Activated CD8-positive, alpha-beta memory T cell treated with anti-CD3 and anti-CD28 coated beads, Interleukin-2, amount 50 U/mL, for 48 hours (primary cell): ENCODE measurements around the gene ARL6IP4.
A peak's percentile ranks its signal among the peaks of the same experiment; 100 is the strongest.
"Not testable (repeated sequence)": the region's sequence is repeated elsewhere in the genome, so short reads cannot be mapped to it uniquely, and the experiment has no call there.

ENCODE experiments used
- DNase-seq: peaks from one replicate; pipeline ENCODE4 v3.0.0-alpha.2; 2020

Gene ARL6IP4

DNA sequence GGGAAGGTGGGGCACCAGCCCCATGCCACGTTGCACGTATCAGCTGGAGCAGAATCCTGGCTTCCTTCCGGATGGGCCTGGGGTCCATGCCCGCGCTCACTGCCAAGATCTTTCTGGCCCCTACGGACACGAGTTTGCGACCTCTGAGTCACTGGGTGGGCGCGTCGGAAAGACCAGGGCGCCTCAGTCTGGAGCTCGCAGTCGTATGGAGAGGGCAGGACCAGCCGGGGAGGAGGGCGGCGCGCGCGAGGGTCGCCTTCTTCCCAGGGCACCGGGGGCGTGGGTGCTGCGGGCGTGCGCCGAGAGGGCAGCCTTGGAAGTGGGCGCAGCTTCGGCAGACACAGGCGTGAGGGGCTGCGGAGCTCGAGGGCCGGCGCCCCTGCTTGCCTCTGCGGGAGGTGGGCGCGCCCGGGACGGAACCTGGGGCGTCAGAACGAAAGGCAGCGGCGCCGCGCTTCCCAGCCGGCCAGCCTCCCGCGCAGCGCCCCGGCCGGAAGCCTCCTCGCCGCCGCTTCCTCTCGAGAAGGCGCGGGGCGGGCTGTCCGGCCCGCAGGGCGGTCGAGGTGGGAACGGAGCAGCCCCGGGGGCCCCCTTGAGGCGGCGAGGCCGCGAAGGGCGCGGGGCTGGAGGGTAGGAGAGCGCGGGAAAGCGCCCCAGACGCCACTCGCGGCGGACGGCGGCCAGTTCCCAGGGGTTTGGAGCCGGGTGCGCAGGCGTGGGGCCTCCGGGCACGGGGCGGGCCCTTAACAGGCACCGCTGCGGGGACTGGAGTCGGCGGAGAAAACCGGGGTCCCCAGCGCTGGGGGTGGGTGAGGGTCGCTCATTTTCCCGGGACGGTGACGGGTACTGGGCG, at the start of gene ARL6IP4:
TSS of gene ARL6IP4 (plus strand) at position 499 of the 853 bp plus-strand sequence. CDS start 459 bp downstream, outside the sequence.
- peak; percentile 86 for DNase-seq

DNA sequence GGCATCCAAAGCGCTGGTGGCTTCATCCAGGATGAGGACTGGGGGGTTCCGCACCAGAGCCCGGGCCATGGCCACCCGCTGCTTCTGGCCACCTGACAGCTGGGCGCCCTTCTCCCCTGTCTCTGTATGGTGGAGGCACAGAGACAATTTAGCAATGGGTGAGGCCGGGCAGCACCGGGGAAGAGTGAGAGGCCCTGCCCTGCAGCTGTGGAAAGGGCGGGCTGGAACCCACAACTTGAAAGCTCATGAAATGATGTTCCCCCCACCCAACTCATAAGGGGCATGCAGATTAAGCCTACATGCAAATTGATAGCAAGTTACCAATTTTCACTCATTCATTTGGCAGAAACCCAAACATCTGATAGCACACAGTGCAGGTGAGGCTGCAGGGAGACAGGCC, 48.3 kb upstream of the ARL6IP4 start:
- DNase-seq: no peak

DNA sequence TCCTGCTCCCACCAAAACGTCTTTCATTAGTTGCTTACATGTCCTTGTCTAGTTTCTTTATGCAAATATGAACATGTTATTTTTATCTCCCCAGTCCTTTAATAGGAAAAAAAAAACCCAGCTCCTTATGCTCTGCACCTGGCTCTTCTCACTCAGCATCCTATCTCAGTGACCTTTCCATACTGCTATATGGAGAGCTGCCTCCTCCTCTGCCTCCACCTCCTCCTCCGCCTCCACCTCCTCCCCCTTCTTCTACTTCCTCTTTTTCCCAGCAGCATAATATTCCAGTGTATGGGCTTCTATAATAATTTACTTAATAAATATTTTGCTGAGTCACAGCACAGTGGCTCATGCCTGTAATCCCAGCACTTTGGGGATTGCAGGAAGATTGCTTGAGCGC, 45.8 kb upstream of the ARL6IP4 start:
- no peak for DNase-seq

DNA sequence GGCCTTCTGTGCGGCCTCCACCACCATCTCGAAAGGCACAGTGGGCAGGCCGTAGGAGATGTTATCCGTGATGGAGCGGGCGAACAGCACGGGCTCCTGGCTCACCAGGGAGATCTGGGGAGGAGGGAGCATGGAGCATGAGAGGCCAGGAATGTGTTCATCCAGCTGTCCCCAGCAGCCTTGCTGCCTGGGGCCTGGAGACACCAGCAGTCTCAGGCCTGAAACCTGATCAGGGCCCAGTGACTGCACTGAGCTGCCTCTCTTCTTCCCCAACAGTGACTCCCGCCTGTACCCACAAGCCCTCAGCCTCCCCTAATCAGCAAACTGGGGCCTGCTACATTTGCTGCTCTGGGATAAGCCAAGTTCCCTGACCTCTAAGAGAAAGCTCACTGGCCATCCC, 45.2 kb upstream of the ARL6IP4 start:
- no peak for DNase-seq

DNA sequence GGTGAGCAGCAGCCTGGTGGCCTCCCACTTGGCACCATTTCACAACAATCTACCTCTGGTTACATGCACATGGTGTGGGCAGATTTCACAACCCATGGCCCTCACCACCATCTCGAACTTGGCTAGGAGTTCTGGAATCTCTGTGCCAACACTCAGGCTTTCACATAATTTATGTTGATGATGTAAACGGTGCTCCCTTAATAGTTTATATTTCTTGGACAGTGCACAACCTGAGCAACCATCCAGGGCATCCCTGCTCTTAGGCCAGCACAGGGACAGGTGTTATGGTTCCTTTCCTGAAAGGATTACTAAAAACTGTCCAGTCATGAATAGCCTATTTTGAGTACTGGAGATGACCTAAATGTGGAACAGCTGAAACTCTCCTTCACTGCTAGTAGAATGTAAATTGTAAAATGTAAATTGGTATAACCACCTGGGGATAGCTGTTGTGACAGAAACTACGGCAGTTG, 42.8 kb upstream of the ARL6IP4 start:
- no peak for DNase-seq

DNA sequence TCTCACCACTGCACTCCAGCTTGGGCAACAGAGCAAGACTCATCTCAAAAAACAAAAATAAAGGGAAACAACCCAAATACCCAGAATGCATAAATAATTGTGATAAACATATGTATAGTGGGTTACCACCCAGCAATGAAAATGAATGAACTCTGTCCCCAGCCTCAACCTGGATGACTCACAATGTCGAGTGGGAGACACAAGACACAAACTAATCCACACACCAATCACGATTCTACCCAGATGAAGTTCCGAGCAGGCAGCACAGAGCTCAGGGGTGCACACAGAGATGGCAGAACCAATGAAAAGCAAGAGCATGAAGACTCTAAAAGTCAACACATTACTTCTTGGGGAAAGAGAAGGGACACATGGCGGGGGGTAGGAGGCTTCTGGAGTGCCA, 41.4 kb upstream of the ARL6IP4 start:
- DNase-seq: no peak

DNA sequence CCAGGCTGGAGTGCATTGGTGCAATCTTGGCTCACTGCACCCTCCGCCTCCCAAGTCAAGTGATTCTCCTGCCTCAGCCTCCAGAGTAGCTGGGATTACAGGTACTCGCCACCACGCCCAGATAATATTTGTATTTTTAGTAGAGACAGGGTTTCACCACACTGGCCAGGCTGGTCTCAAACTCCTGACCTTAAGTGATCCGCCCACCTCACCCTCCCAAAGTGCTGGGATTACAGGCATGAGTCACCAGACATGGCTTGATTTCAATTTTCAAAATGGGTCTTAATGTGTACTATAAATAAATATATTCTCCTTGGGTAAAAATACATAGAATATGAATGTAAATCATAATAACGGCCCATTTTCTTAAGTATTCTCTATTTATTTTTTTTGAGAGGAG, 39.1 kb upstream of the ARL6IP4 start:
- not testable (repeated sequence) for DNase-seq

DNA sequence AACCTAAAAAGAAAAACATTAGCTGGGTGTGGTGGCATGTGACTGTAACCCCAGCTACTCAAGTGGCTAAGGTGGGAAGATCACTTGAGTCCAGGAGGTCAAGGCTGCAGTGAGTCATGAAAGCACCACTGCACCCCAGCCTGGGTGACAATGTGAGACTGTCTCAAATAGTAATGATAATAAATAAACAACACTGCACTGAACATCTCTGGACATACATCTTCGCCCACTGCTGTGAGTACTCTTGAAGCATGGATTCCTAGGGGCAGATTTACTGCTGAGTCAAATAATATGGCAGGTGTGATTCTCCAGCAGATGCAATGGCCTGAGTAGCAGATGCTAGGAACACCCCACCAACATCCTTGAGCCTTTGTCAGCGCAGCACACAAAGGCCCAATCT, 37.8 kb upstream of the ARL6IP4 start:
- DNase-seq: no peak

DNA sequence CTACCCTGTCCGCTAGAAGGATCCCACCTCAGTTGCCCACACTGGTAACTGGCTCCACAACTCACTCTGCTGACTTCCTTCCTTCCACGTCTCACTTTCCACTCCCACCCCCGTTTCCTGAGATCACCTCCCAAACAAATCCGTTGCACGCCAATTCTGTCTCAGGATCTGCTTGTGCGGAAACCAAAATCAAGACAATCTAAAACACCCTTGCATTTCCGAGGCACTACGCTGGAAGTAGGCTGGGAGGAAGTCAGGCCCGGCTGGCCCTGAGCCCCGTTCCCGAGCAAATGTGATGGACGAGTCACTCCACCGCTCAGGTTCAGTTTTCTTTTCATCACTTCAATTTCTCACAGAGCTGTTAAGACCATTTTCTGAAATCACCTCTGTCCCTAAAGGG, 37.3 kb upstream of the ARL6IP4 start:
- DNase-seq: no peak

DNA sequence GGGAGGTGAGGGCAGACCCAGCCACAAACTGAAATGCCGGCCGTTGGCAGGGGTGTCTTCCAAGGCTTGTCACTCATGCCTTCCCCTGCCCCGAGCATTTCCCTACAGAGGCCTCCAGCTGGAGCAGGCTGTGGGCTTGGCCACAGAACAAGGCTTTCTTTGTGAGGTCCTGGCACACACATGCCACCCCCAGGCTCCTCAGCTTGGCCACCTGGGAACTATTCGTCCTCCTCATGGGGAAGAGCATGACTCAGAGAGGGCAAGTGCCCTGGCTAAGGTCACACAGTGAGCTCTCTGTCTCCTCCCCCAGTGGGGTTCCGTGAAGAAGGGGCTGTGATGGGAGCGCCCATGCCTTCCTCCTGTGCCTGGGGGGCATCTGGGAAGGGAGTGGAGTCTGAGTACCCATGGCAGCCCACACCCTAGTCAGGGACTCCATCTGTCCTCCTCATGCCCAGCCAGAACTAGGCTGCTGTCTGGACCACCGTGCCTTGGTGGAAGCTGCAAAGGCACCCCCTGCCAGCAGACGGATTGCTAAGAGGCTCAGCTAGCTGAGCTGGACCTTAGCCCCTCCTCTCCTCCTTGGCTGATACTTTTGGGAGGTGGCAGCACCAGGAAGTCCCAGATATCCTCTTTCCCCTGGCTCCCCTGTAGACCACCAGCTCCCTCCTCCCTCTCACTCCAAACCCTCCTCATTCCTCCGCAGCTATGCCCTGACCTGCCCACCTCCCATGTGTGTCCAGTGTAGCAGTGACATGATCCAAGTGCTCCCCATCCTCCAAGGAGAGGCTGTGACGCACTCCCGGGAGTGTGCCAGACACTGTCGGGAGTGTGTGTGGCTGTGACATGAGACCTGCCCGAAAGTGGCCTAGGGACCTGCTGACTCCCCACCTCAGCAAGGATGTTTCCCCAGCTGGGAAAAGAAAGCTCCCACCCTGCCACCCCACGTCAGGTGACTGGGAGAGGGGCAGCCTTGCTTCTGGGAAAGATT, 35.6 kb upstream of the ARL6IP4 start:
- DNase-seq: no peak

DNA sequence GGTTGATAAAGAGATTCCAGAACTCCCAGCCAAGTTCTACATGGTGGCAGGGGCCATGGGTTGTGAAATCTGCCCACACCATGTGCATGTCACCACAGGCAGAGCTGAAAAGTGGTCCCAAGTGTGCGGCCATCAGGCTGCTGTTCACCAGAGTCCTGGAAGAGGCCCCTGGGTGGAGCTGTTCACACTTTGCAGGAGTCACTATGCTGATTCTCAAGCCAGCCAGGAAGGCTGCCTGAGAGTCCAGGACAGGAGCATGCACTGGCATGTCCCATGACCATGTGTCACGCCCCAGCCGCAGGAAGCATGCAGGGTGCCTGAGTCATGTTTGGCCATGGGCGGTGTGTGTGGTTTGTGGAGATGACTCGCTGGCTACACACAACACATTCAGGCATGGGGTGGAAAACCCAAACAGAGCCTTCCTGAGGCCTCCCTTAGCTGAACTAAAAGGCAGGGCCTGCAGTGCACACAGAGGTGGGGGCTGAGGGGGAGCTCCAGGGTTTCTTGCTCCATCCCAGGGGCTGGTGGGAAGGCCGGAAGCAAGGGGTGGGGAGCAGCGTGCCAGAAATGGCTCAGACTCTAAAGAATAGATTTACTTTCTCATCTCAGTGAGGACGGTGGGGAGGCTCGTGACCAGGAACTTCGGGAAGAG, 33.7 kb upstream of the ARL6IP4 start:
- peak; percentile 89 for DNase-seq

DNA sequence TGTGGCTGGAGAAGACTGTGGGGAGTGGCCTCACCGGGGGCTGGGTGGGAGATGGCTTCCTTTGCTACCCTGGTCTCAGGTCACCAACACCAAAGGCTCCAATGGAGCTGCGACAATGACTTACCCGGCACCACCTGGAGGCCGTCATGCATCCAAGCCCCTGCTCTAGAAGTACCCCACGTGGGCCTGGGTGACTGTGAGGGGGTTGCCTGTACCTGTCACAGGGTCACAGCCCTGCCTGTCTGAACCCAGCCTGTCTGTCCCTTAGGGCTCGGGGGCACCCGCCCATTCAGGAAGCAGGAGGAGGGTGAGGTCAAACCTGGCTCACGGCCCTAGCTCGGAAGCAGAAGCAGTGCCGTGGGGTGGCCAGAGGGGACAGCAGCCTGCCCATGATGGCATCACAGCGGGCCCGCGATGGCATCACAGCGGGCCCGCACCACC, 33.1 kb upstream of the ARL6IP4 start:
- DNase-seq: no peak

DNA sequence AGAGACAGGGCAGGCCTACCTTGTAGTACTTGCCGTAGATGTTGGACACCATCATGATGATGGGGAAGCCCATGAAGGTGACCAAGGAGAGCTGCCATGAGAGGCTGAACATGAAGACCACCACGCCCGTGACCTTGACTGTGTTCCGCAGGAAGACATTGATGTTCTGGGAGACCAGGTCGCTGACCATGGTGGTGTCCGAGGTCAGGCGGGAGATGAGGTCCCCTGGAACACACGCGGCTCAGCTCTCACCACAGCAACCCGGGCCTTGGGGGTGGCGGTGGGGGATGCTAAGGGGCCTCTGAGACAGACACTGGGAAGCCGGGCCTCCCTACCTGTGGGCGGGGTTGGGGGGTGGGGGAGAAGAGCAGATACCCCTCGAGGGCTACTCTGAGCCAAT, 31.9 kb upstream of the ARL6IP4 start:
- DNase-seq: no peak

DNA sequence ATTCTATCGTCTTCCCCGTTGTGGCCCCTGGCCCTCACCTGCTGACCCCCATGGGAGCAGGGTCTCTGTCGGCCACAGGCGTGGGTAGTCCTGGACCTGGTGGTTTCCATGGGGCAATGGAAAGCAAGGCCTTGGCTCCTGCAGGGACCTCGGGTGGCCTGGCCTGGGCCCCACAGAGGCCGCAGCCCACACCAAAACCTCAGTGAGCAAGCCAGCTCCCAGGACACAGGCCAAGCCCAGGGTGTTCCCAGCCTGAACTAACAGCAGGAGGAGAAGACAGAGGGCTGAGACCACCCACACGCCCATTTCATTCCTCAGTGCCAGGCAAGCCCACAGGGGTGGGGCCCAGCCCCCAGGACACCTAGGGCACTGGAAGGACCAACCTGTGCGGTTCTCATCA, 31.1 kb upstream of the ARL6IP4 start:
- DNase-seq: no peak

DNA sequence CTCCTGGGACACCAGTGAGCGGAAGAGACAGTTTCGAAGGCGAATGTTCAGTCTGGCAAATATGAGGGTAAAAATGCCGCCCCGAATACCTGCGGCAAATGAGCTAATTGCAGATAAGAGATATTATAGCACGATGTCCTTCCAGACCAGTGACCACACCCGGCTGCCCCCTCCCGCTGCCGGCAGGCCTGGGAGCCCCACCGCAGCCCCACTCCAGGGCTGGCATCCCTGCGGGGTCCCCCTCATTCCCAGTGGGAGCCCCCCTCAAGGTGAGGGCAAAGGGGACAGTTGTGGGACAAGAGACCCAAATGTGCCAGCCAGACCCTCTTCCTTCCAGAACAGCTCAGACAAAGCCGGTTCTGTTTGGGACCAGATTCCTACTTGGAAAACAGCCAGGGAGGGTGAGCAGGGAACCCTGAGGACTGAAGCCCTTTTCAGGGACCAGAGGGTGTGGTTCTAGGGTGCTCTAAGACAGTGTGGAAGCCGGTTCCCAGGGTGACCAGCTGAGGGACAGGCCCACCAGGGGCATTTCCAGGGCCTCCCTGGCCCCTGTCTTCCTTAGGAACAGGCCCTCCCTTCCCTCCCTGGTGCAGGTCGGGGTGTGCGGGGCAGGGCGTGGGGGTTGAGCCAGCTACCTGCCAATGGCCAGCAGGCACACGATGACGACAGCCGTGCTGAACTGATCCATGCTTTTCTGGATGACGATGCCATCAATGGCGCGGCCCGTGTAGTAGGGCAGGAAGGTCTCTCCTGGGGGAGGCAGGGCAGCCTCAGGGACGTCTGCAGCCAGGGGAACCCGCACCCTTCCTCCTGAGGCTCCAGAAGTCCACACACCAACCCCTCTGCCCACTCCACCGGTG, 30.4 kb upstream of the ARL6IP4 start:
- no peak for DNase-seq

DNA sequence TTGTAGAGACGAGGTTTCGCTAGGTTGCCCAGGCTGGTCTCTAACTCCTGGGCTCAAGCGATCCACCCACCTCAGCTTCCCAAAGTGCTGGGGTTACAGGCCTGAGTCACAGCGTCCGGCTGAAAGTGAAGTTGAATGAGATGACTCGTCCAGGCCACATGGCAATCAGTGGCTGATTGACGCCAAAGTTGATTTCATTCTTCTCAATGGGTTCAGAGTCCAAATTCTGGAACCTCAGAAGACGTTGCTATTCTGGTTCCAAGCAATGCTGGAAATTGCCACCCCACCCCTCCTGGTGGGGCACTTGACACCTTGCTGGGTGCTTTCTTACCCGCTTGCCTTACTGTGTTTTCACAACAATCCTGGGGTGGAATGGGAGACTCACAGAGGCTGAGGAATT, 29.1 kb upstream of the ARL6IP4 start:
- DNase-seq: no peak

DNA sequence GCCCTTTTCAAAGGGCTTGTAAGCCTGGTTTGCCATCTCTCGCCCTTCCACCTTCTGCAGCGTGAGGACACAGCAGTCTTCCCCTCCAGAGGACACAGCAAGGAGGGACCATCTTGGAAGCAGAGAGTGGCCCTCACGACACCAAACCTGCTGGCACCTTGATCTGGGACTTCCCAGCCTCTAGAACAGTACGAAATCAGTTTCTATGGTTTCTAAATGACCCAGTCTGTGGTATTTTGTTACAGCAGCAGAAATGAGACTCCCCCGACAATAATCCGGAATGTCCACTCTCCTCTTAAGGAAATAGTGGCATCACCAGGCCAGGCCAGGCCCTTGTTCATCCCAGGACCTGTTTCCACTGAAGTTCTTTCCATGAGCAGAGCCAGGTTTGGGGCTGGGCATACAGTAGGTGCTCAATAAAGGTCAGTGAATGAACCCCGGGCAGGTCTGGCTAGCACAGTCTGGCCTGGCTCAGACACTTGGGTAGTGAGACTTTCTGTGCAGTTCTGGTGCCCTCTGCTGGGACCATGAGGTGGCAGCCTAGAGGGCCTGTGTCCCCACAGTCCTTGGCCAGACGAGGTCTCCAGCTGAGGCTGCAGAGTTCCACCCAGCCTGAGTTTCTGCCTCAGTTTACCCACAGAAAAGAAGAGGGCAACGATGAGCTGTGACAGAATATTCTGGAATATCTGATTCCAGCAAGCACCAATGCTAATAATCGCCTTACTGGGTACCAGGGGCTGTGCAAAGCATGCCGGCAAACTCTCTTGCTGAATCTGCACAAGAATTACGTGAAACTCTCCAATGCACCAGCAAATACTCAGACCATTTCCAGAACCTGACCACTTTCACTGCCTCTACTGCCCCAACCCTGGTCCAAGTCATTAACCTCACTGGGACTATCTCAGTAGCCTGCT, 28.2 kb upstream of the ARL6IP4 start:
- peak; percentile 82 for DNase-seq

DNA sequence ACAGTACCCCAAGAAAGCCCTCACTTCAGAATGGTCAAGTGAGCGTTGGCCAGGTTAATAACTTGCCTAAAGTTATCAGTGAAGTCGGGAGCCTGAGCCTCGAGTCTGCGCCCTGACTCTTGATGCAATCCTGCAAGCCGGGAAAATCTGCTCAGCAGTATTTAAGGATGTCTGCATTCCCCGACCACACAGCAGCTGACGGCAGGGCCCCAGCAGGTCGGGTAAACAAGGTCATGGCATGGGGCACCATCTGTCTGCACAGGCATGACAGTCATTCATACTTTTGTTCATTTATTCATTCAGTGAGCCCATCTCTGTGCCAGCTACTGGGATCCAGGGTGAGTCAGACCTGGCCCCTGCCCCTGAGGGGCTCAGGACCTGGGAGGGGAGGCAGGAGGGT, 25.3 kb upstream of the ARL6IP4 start:
- DNase-seq: no peak

DNA sequence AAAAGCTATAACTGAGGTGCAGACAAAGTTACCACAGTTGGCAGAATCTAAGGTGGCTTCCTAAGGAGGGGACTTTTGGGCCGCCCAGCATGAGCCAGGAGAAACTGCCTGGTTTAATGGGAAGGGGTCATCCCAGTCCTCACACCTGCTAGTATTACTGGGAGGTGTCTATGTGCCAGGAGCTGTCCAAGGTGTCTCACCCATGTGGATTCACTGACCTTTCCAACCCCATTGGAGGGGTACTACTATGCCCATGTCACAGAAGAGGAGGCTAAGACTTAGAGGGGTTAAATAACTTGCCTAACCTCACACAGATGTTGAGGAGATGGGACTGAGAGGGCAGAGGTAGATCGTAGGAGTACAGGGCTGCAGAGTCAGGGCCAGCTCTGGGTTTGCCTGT, 24.4 kb upstream of the ARL6IP4 start:
- DNase-seq: no peak

DNA sequence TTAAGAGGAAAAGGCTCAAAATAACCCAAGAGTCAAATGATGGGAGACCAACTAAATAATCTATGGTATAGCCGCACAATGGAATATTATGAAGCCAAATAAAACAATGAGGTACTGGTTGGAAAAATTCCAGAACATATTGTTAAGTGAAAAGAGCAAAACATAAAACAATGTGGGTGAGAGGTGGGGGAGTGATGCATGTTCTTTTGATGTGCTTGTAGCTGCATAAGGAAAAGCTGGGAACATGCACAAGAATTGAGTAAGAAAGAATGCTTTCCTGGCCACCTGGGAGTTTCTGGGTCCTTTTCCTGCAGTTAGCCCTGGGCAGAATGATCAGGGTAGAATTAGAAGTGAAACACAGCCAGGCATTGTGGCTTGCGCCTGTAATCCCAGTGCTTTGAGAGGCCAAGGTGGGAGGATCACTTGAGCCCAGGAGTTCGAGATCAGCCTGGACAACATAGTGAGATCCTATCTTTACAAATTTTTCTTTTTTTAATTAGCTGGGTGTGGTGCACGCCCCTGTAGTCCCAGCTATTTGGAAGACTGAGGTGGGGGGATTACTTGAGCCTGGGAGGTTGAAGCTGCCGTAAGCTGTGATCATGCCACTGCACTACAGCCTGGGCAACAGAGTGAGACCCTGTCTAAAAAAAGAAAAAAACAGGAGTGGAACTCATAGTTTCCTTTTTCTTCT, 22.1 kb upstream of the ARL6IP4 start:
- no peak for DNase-seq
